HL-60 (cell line): ENCODE measurements around the gene CYP17A1.

Experiments
- CTCF ChIP-seq: IDR thresholded peaks from one replicate; pipeline ENCODE4 v1.5.1; 2011; ENCODE audit warnings: low read length, control low read depth, inconsistent platforms; ENCODE audit not compliant: insufficient read depth
- POLR2AphosphoS5 ChIP-seq: IDR thresholded peaks from 2 replicates; pipeline ENCODE4 v1.6.1; 2012; ENCODE audit warnings: low read depth
- REST ChIP-seq: IDR thresholded peaks from 2 replicates; pipeline ENCODE4 v1.6.1; 2012; ENCODE audit warnings: low read depth; ENCODE audit not compliant: insufficient replicate concordance
- SPI1 ChIP-seq: IDR thresholded peaks from 2 replicates; pipeline ENCODE4 v1.6.1; 2012; ENCODE audit warnings: low read depth, mild to moderate bottlenecking, borderline replicate concordance

GRCh38 chr10:102880256-102880655 is 43.0 kb upstream of the CYP17A1 start:
- TF ChIP-seq CTCF: no peak
- no peak for TF ChIP-seq POLR2AphosphoS5
- no peak for TF ChIP-seq REST
- no peak for TF ChIP-seq SPI1
